ENCODE results near the gene ZNF618. TPM values are rescaled to one million over a fixed set of nuclear protein-coding genes. Genes with fewer than 3 reads are reported as not detected.

Gene ZNF618
- total RNA-seq, 2 donors from 2014 or later: 2.5 to 3.3 TPM

DNA sequence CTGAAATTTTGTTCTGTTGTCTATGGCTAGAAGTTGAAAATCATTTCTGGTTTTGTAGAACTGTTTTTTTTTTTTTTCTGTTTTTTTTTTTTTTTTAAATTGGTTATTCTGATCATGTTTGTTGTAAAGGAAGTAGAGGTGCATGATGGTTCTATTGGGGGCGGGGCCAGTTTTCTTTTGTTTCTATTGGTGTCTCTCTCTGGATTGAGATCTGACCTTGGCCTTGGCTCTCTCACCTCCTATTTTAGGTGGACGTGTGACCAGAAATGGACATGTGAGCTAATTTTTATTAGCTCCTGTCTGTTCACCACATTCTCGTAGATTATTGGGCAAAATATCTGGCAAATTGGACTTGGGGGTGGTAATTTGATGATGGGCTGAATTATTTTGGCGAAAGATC, 3.2 kb downstream of the ZNF618 start:
- DNase-seq (no peak), ATAC-seq (no peak)
- intact Hi-C loops (cut with DNase I, micrococcal nuclease): no loop called here

DNA sequence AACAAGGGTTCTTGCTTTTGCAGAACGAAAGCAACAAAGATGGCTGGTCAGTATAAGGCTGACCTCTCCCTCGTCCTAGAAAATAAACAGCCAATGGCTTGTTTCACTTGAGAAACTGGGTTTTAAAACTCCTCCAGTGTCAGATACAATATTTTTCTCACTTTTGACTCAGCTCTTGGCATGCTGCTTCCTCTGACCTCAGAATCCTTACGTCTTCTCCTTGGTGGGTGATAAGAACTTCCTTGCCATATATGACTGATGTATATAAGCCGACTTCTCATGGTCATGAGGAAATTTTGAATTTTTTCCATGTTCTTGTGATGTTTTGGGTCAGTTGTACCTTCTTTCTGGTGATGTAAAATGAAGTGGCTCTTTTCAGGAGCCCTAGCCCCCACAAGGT, 3.8 kb downstream of the ZNF618 start:
- intact Hi-C loops (cut with DNase I, micrococcal nuclease): no loop called here
- ATAC-seq (no peak), DNase-seq (no peak)

DNA sequence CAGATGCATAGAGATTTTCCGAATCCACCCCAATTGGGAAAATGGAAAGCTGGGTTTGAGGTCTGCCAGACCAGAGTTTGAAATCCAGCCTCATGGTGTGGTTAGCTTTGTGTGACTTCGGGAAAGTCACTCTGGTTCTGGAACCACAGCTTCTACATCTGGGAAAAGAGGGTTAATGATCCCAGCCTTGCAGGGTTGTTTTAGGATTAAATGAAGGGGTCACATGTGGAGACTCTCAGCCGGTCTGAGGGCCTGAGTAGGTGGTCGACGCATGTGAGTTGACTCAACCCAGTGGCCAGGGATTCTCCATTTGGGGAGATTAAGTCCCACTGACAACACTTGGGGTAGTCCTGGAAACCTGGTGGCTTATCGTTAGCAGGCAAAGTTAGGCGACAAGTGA, 6.1 kb downstream of the ZNF618 start:
- no peak for ATAC-seq
- intact Hi-C loops (cut with DNase I, micrococcal nuclease): no loop called here
- DNase-seq: no peak

DNA sequence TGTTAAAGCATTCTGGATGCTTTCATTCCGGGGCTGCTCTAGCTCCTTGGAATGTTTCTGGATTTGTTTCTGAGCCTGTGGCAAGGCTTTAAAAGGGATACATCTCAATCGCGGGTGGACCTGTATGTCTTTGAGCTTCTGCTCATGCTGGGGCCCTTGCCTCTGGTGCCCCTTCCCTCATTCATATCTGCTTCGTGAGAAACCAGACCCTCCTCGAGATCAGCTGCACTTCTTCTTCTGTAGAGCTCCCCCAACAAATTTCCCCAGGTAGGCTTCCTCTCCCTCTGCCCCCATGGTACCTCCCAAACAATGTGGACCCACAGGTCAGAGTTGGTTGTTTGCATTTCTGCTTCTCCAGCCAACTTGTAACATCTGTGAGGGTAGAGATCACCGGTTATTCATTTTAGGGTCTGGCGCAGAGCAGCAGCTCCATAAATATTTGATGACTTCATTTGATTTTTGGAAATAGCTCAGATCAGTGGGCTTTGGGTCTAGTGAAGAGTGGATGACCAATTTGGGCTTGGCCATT, 6.6 kb downstream of the ZNF618 start:
- intact Hi-C loops (cut with DNase I, micrococcal nuclease): no loop called here
- DNase-seq (no peak), ATAC-seq (no peak)

DNA sequence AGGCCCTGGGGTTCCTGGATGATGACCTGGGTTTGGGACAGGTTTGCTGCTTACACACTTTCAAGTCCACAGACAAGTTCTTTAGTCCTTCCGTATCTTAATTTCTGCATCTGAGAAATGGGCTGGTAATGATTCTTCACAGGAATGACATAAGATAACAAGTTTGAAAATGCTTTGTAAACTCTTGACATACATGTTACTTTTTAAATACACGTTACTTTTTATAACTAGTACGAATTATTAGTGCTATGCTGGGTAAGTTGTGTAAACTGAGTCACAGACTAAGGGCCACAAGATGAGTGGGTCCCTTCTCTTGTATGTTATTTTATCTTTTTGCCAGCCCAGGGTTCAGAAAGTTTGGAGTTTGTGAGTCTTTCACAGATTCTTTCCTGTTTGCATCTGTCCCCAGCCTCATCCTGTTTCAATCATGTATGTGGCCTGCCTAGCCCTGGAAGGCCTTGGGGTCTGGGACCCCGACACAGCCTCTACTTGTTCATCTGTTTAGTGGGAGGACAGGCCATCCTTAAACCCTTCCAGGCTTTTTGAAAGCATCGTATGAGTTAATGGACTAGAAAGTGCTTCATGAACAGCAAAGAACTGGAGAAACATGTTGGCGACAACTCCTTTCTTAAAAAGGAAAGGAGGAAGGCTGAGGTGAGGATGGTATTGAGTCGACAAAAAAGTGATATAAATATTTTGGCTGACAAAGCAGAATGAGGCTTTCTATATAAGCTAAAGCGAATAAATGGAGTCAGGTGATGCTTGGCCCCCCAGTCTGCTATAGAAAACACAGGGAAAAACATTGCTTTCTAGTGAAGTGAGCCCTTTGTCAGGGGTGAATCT, 9.3 kb downstream of the ZNF618 start:
- intact Hi-C loops (cut with DNase I, micrococcal nuclease): no loop called here
- DNase-seq (no peak), ATAC-seq (no peak)

DNA sequence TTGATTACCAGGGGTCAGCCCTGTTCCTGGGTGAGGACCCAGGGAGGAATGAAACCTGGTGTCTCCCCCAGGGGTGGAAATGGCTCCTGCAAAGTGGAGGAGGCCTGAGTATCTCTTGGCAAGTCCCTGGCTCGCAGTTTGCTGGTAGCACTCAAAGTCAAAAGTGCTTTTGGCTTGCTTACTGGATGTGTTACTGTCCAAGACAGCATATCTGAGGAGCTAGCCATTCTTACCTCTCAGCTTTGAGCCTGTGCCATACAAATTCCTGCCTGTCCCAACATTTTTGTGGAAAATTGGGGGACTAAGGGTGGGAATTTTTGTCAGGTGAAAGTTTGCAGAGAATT, 9.9 kb downstream of the ZNF618 start:
- intact Hi-C loops (cut with DNase I, micrococcal nuclease): no loop called here
- DNase-seq (no peak), ATAC-seq (no peak)

DNA sequence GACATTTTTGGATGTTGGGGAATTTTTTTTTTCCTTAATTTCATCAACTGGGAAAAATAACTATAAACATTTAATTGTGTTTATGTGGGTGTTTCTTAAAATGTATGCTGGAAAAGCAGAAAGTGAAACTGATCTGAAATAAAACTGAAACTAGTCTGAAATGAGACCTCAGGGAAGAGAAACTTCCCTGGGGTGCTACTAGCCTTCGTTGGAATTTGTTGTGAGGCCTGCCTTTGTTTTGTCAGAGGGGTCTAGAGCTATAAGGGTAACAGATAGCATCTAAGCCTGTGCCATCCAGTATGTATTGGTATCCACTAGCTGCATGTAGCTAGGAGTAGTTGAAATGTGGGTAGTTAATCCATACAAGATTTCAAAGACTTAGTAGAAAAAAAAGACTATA, 10.4 kb downstream of the ZNF618 start:
- intact Hi-C loops (cut with DNase I, micrococcal nuclease): no loop called here
- ATAC-seq: no peak
- no peak for DNase-seq

DNA sequence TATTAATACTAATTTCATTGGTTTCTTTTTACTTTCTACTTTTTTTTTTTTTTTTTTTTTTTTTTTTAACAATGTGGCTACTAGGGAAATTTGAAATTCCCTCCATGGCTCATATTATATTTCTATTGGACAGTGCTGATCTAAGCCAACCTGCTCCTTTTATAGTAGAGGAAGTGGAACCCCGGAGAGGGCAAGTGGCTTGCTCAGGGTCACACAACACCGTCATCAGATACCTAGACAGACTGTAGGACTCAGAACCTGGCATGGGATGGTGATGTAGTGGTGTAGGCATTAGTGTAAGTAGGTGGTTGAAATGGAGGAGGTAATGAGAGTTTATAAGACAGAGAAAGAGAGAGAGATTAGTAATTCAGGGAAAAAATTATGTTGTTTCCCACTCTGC, 10.8 kb downstream of the ZNF618 start:
- ATAC-seq (no peak), DNase-seq (no peak)
- intact Hi-C loops (cut with DNase I, micrococcal nuclease): no loop called here

DNA sequence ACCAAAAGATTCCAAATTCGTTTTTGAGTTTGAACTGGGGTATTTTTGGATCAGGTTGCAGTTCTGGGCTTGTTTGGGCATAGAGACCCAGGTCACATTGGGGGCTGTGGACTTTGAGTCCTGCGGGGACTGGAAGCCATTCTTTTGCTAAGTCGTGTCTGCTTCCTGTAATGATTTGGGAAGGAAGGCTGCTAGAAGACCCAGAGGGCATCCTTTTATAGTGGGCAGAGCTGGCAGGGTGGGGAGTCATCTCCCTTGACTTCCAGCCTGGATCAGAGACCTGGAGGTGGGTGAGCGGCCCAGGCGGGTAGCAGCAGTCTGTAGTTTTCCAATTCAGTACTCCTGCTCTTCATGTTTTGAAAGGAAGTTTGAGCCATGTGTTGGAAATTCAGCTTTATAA, 11.3 kb downstream of the ZNF618 start:
- ATAC-seq (no peak), DNase-seq (no peak)
- intact Hi-C loops (cut with DNase I, micrococcal nuclease): no loop called here

DNA sequence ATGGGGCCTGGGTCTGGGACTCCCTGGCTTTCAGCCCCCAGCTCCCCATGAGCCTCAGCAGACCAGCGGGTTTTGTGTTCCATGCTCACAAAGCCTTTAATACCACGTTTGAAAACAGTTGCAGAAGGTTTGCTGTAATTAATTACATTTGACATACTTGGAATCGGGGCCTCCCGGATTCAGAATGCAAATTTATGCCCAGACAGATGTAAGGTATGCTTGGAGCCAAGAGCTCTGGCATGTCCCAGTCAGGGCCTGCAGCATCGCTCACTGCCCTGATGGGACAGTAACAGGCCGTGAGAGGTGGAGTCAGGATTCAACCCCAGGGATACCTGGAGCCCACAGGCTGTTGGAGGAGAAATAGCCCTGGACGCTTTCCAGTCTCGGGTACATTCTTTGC, 12.2 kb downstream of the ZNF618 start:
- DNase-seq (no peak), ATAC-seq (no peak)
- intact Hi-C loops (cut with DNase I, micrococcal nuclease): no loop called here

DNA sequence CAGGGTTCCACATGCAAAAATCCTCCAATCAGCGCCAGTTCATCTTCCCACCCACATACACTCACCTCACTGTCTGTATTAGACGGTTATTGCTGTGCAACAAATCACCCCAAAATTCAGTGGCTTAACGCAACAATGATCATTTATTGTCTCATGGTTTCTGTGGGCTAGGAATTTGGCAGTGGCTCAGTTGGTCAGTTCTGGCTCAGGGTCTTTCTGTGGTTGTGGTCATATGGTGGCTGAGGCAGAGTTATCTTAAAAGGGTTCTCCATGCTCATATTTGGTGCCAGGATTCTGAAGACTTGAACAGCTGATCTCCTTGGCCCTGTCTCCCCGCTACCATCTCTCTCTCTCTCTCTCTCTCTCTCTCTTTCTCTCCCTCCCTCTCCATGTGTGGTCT, 12.9 kb downstream of the ZNF618 start:
- intact Hi-C loops (cut with DNase I, micrococcal nuclease): no loop called here
- DNase-seq: no peak
- ATAC-seq: no peak

DNA sequence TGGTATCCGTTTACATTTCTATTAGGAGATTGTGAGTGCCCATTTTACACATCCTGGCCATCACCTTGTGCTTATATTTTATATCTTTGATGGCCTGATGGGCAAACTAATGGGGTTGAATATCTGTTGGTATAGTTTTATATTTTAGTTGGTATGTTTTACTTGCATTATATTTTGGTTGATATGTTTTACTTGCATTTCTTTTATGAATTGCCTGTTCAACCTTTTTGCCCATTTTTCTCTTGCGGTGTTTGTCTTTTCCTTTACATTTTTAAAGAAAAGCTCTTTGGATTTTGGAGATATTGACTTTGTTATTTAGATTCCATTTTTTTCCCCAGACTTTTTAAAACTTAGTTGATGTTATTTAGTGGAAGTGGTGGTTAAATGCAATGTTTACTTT, 14.6 kb downstream of the ZNF618 start:
- no peak for ATAC-seq
- intact Hi-C loops (cut with DNase I, micrococcal nuclease): no loop called here

DNA sequence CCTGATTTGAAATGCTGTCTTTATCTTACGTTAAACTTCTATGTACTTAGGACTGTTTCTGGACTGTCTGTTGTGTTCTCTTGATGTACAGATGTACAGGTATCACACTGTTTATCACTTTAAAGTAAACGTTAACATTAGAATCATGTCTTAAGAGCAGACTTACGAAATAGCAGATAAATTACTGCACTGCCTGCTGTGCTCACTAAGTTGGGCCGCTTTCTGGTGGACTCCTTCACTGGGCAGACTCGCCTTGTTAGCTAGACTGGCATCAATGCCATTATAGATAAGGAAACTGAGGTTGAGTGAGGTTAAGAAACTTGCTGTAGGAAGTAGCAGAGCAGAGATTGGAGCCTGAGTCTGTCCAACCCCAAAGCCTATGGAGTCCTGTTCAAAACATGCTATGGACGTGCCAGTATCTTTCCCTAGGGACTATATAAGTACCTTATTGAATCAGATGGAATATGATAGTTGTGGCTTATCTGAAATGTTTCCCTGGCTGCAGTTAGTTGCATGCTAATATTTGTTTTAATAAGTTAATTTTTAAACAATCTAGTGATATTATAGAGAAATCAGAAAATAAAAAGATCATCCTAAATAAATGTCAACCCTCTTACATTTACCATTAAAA, 16.9 kb downstream of the ZNF618 start:
- intact Hi-C loops (cut with DNase I, micrococcal nuclease): no loop called here
- ATAC-seq (no peak), DNase-seq (no peak)

More for the DNA sequence above, 14.6 kb downstream of the ZNF618 start:
- no peak for DNase-seq

DNA sequence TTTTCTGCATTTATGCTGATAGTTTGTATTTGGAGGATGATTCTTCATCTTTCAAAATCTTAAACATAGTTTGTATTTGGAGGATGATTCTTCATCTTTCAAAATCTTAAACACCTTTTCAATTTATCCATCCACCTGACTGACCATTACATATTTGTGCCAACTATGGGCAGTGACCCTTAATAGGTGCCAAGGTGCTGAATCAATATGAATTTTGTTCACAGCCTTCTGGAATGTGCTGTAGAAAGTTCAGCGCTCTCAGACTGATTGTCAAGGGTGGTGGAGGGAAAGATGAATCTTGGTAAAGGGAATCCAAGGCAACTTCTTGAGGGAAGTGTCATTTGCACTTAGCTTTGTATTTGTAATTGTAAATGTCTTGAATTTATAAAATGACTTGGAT, 18.1 kb downstream of the ZNF618 start:
- no peak for ATAC-seq
- no peak for DNase-seq
- intact Hi-C loops (cut with DNase I, micrococcal nuclease): no loop called here

DNA sequence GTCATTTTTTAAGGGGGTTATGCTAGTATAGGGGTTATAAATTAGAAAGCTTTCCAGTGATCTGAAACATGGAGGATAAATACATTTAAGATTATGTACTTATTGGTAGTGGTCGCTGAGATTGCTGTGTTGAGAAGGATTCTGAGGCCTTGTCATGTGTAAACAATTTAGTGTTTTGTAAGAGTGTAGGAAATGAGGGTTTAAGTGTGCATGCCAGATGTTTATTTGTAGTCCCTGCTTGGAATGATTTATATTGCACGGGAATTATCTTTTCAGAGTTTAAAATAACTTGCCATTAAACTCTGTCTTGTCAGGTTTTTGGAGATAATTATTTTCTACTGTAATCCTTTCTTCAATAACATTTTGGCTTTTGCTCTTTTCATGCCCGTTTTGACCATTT, 19.4 kb downstream of the ZNF618 start:
- DNase-seq (no peak), ATAC-seq (no peak)
- intact Hi-C loops (cut with DNase I, micrococcal nuclease): no loop called here

DNA sequence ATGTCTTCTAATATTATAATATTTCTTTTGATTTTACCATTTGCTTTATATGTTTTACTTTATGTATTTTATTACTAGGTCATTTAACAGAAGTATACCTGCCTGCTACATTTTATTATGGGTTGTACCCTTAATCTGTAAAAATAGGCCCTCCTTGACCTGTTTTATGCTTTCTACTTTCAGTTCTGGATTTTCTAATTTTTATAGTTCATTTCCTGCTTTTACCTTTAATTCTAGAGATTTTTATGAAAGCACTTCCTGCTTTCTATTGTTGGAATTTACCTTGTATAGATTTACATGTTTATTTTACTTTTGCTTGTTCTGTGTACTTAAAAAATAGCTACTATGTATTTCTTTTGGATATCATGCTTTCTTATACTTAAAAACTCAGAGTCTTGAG, 20.6 kb downstream of the ZNF618 start:
- ATAC-seq (no peak), DNase-seq (no peak)
- intact Hi-C loops (cut with DNase I, micrococcal nuclease): no loop called here

DNA sequence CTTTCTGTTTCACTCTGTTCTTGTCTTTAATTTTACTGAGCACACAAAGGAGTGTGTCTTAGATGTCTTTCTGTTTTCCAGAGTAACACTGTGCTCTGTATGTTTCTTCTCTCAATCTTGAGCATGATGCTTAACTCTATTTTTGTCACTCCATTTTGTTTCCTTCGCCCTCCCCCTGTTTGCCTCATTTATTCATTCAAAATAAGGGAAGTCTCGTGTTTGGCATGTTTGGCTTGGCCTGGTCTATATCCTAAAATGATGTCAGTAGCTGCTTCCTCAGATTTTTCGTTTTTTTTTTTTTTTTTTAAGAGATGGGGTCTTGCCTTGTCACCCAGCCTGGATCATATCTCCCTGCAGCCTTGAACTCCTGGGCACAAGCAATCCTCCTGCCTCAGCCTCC, 22.0 kb downstream of the ZNF618 start:
- ATAC-seq: no peak
- intact Hi-C loops (cut with DNase I, micrococcal nuclease): no loop called here
- DNase-seq: no peak

DNA sequence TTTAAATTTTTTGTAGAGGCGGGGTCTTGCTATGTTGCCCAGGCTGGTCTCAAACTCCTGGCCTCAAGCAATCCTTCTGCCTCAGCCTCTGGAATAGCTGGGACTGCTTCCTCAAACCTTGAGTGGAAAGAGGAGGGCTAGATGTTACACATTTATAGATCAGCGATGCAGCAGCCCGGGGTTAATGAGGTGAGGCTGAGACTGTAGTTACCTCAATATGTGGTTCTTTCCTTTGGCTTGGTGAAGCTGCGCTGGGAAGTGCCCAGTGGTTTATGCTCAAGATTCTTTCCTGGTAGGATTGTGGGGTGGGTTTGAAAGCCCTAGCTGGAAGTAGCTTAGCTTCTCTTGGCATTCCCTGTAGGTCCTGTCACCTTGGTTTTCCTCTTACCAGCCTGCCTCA, 22.5 kb downstream of the ZNF618 start:
- no peak for ATAC-seq
- intact Hi-C loops (cut with DNase I, micrococcal nuclease): no loop called here
- DNase-seq: no peak

DNA sequence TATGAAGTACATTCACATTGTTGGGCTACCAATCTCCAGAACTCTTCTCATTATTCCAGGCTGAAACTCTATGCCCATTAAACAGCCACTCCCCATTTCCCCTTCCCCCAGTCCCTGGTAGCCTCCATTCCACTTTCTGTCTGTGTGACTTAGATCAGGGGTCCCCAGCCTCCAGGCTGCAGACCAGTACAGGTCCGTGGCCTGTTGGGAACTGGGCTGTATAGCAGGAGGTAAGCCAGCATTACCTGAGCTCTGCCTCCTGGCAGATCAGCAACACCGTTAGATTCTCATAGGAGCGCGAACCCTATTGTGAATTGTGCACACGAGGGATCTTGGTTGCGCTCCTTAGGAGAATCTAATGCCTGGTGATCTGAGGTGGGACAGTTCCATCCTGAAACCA, 23.1 kb downstream of the ZNF618 start:
- no peak for ATAC-seq
- intact Hi-C loops (cut with DNase I, micrococcal nuclease): no loop called here
- DNase-seq: no peak

DNA sequence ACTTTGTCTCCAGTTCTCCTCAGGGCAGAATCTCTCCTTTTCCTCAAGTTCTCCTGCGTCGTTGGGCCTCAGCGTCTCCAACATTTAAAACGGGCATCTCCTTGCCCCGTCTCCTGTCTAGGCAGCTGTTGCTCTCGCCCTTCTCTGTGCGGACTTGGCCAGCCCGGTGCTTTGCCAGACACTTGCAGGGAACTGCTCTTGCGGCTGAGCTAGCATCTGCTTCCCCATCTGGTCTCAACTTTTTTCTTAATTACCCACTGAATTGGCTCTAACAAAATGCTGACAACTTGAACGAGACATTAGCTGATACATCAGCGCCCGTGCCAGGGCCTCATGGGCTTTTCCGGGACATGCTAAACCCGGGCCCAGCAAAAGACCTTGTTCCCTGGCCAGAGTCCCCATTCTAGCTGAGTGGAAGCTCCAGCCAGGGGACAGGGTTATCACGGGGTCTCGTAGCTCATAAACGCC, 25.1 kb downstream of the ZNF618 start:
- intact Hi-C loops (cut with DNase I, micrococcal nuclease): no loop called here
- DNase-seq (no peak), ATAC-seq (no peak)

All from left colon (tissue), 2 donors.